ENCODE data around the gene MRPL24. TPM values are rescaled to one million over a fixed set of nuclear protein-coding genes. Genes with fewer than 3 reads are reported as not detected.

Gene MRPL24
- total and polyA plus RNA-seq, 10 of the 15 experiments (the other 5 are each of a cell fraction or from before 2014, with no cell fraction given), result 87.4 to 269 (median 134) TPM

DNA sequence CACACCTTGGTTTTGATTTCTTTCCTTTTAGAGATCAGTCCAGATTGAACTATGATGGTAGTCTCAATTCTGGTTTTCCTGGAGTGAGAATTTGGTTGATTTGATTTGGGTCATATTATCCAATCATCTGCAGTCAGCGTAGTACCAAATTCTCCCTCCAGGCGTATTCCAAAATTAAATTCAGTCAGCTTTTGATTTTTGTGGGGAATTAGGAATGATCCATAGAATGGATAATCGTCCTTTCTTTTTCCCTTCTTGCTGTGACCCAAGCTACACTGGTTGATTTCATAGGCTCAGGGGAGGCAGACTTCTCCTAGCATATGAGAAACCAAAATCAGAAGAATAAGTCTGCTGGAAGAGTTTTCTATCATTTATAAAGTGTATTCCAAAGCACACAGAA, 31.3 kb upstream of the MRPL24 start (continued):
- TF ChIP-seq, protein P1, sequence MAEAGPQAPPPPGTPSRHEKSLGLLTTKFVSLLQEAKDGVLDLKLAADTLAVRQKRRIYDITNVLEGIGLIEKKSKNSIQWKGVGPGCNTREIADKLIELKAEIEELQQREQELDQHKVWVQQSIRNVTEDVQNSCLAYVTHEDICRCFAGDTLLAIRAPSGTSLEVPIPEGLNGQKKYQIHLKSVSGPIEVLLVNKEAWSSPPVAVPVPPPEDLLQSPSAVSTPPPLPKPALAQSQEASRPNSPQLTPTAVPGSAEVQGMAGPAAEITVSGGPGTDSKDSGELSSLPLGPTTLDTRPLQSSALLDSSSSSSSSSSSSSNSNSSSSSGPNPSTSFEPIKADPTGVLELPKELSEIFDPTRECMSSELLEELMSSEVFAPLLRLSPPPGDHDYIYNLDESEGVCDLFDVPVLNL (IDR thresholded peaks at IDR 0.05; ENCODE audit: low read depth, low read length), result no peak
- no peak for TF ChIP-seq SREBF2 (IDR thresholded peaks at IDR 0.05; ENCODE audit: low read length)
- TF ChIP-seq POU2F2 (IDR thresholded peaks at IDR 0.05; ENCODE audit: borderline replicate concordance, low read depth, low read length), result no peak
- TF ChIP-seq, protein P2, sequence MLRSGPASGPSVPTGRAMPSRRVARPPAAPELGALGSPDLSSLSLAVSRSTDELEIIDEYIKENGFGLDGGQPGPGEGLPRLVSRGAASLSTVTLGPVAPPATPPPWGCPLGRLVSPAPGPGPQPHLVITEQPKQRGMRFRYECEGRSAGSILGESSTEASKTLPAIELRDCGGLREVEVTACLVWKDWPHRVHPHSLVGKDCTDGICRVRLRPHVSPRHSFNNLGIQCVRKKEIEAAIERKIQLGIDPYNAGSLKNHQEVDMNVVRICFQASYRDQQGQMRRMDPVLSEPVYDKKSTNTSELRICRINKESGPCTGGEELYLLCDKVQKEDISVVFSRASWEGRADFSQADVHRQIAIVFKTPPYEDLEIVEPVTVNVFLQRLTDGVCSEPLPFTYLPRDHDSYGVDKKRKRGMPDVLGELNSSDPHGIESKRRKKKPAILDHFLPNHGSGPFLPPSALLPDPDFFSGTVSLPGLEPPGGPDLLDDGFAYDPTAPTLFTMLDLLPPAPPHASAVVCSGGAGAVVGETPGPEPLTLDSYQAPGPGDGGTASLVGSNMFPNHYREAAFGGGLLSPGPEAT (IDR thresholded peaks at IDR 0.05; ENCODE audit: low read depth), result no peak
- TF ChIP-seq FOXM1 (IDR thresholded peaks at IDR 0.05; ENCODE audit: low read depth, low read length), result no peak

DNA sequence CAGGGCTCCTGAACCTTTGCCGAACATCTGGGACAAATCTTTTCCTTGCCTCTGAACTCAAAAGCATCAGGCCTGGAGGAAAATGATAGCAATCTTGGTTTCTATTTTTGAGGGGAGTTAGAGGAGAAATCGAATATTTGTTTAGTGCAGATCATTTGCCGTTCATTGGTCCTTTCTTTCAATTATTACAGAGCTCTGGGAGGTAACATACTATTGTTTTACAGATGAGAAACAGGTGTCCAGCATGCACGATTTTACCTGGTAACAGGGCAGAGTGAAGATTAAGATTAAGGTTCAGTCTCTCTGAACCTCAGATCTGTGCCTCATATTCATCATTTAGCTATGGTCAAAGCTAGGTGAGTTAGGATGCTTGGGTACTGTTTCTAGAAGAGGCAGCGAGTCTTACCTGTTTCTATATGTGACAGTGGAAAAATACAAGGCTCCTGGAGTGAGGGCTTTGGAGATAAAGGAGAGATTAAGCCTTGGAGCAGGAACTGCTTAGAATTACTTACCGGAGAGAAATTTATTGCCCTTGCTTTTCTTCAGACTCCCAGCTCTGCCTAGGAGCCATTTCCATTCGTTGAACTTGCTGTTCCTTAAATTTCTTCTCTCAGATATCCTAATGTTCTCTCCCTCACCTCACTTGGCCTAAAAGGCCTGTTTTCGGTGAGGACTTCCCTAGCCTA, 27.9 kb upstream of the MRPL24 start:
- ChIA-PET SMC1A (ENCODE audit: uncharacterized antibody, unreplicated experiment) (interaction anchor here (0.8 to 11.8 kb wide), 6 partner anchors 21 to 128 kb away, joined by 3 to 108 read pairs (median 9); partner anchors contain the start of genes ISG20L2, METTL25B and MRPL24), CTCF (interaction anchor here (0.9 to 9.6 kb wide), 12 partner anchors 8 to 142 kb away, joined by 3 to 152 read pairs (median 5); partner anchors contain the start of genes HDGF, ISG20L2, METTL25B and MRPL24), RAD21 (ENCODE audit: unreplicated experiment) (interaction anchor here (0.6 to 5.0 kb wide), 5 partner anchors 17 to 92 kb away, joined by 3 to 59 read pairs (median 31); partner anchors contain the start of genes HDGF, ISG20L2, METTL25B and MRPL24), POLR2A (interaction anchor here (0.5 to 6.9 kb wide), 8 partner anchors 13 to 124 kb away, joined by 3 to 71 read pairs (median 4); partner anchors contain the start of genes ISG20L2, METTL25B and MRPL24)
- H3K4me2 ChIP-seq (ENCODE audit: control insufficient read depth, insufficient read depth), result peak overlapping the region; percentile 73
- no peaks in the 10 kb centered on the region for H3K27me3 ChIP-seq (replicated peaks in 1 of 2; ENCODE audit: control insufficient read depth in 2 of 2, insufficient read depth in 2 of 2, low read length in 1 of 2)
- BruUV-seq (replicated peaks), result no TSS peak
- H3K9ac ChIP-seq (ENCODE audit: control insufficient read depth, insufficient read depth, low read length), result peak overlapping the region; percentile 92
- WGBS (ENCODE audit: insufficient coverage, insufficient replicate concordance, low lambda C conversion rate, missing lambda C conversion rate), result 6% methylated on average over 8 of the region's 8 CpGs
- H2AFZ ChIP-seq (ENCODE audit: control insufficient read depth, low read depth, low read length), result no peak overlapping the region
- in situ Hi-C loops (cut with MboI) (no loop called here), intact Hi-C loops (cut with micrococcal nuclease; ENCODE audit: unreplicated experiment) (loop anchor here (5.0 kb wide), 1 partner anchor 266 kb away; the partner anchor contains the start of gene MEF2D)
- no peak for TF ChIP-seq DPF2 (IDR thresholded peaks at IDR 0.05)
- TF ChIP-seq WRNIP1 (IDR thresholded peaks at IDR 0.05; ENCODE audit: borderline replicate concordance, low read depth, low read length), result peak; percentile 77; the same call in 1 of the 2 replicates
- TF ChIP-seq CBX5 (IDR thresholded peaks at IDR 0.05; ENCODE audit: low read depth), result no peak
- TF ChIP-seq POU2F2 (IDR thresholded peaks at IDR 0.05; ENCODE audit: borderline replicate concordance, low read depth, low read length), result no peak
- no peak for TF ChIP-seq EZH2 (IDR thresholded peaks at IDR 0.05; ENCODE audit: borderline replicate concordance, control insufficient read depth, low read depth, low read length)
- no peak for TF ChIP-seq RUNX3 (IDR thresholded peaks at IDR 0.05; ENCODE audit: low read length)
- TF ChIP-seq, protein P3, sequence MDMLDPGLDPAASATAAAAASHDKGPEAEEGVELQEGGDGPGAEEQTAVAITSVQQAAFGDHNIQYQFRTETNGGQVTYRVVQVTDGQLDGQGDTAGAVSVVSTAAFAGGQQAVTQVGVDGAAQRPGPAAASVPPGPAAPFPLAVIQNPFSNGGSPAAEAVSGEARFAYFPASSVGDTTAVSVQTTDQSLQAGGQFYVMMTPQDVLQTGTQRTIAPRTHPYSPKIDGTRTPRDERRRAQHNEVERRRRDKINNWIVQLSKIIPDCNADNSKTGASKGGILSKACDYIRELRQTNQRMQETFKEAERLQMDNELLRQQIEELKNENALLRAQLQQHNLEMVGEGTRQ (IDR thresholded peaks at IDR 0.05; ENCODE audit: borderline replicate concordance, low read depth, low read length), result no peak
- TF ChIP-seq FOXK2 (IDR thresholded peaks at IDR 0.05), result no peak
- no peaks in the 10 kb centered on the region for H3K4me1 ChIP-seq (ENCODE audit: control insufficient read depth, insufficient read depth, low read length)
- peak overlapping the region; percentile 87 for H3K27ac ChIP-seq (ENCODE audit: control insufficient read depth, insufficient read depth)
- no peaks in the 10 kb centered on the region for H4K20me1 ChIP-seq (ENCODE audit: control insufficient read depth, insufficient read depth)
- peaks cover 0 to 13% of the 10 kb centered on the region in 2 experiments; a peak in 2 of 4 replicates for H3K36me3 ChIP-seq (ENCODE audit: control insufficient read depth in 2 of 2, insufficient read depth in 2 of 2, low read length in 1 of 2)
- FAIRE-seq (peak; percentile 91), DNase-seq (ENCODE audit: low read depth, low spot score) (no peak), ATAC-seq (no peak)
- H3K9me3 ChIP-seq (replicated peaks; ENCODE audit: control insufficient read depth, insufficient read depth, low read length), result no peaks in the 10 kb centered on the region
- peaks cover 70% of the 10 kb centered on the region for H3K79me2 ChIP-seq (ENCODE audit: control insufficient read depth, insufficient read depth, low read length)
- peak overlapping the region; percentile 92 for H3K4me3 ChIP-seq
